GM18519 (cell line): ENCODE results near the gene PBX1.

ENCODE experiments used
- ATAC-seq: cut with Tn5 transposase; IDR thresholded peaks from one replicate; pipeline ENCODE4 v1.9.1; 2021; ENCODE audit warnings: mild to moderate bottlenecking, moderate library complexity; ENCODE audit not compliant: unreplicated experiment, low FRiP score

The PBX1 gene

DNA sequence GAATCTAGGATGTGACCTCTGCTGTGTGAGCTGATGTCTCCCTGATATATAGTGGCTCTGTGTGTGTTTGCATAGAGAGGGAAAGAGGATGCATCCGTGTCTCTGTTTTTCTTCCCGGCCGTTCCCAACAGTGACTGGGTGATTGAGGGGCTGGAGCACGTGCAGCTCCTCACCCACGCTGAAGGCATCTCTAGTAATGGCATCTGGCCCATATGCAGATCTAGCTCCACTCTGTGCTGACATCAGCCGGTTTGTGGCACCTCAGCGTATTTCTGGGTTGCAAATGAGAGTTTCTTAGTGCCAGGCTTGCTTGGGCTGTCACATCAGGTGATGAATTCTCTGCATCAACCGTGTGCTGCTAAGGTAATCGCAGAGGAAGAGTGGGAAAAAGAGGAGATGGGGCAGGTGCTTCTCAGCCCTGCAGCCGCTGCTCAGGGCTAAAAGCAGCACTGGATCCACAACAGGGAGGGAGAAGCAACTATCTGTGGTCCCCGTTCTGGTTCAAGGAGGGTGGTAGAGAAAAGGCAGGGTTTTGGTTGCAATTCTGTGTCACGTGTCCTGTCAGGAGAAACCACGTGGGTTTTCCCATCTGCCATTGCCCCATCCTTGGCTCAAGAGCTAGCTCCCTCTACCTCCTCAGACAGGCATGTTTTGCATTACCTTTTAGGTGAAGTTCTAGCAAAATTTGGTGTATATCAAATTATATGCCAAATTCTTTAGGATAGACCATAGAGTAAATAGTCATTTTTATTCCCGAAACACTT lies 282.9 kb downstream of the PBX1 start:
- ATAC-seq: no peak

DNA sequence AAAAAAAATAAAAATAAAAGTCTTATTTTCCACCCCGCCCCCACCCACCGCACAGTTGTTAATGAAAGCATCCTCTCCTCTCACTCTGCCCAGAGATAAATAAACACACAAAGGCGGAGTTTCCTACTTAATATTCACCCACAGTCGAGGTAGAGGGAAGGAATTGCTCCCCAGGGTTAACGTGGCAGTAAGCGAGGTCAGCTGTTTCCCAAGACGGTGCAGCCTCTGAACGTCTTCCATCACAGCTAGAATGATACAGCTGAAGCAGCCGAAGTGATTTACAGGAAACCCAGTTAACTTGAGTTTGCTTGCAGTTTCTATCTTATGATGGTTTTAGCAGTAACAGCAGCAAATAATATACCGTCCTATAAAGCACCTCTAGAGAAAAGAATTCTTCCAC lies 283.9 kb downstream of the PBX1 start:
- ATAC-seq: no peak

GRCh38 chr1:164843743-164844500 lies 284.9 kb downstream of the PBX1 start:
- no peak for ATAC-seq

- no peak for ATAC-seq
Measured at GRCh38 chr1:164846731-164847691, 288.0 kb downstream of the PBX1 start.

GRCh38 chr1:164853146-164853545 lies 294.2 kb downstream of the PBX1 start:
- ATAC-seq: no peak

GRCh38 chr1:164855716-164856329 lies 296.8 kb downstream of the PBX1 start:
- ATAC-seq: no peak

DNA sequence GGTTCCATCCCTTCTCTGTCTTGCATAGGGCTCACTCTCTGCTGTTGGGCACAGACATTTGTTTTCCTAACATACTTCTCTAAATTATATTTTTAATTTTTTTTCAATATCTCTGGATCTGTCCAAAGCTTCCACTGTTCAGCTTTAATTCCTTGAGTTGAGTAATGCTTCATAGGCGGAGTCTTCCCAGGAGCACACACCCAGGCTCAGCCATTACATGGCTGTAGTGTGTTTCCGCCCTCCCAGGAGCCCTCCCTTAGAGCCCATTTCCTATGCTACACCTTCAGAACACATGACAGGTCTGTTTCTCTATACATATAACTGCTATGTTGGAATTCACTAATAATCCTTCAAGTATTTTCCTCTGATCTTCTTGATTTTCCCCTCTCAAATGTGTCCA lies 297.4 kb downstream of the PBX1 start:
- ATAC-seq: no peak

DNA sequence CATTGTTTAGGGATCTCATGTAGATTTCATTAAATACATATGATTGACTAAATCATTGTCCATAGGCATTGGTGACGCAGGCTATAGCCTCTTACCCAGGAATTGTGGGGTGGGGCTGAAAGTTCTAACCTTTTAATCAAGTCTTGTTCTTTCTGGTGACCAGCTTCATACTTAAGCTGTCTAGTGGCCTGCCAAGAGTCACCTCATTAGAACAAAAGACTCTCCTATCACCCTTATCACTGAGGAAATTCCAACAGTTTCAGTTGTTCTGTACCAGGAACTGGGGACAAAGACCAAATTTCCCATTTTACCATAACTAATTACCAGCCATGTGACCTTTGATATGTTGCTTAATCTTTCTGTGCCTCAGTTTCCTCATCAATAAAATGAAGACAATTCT lies 298.5 kb downstream of the PBX1 start:
- no peak for ATAC-seq

- no peak for ATAC-seq
Measured at GRCh38 chr1:164858096-164858632, 299.2 kb downstream of the PBX1 start.

DNA sequence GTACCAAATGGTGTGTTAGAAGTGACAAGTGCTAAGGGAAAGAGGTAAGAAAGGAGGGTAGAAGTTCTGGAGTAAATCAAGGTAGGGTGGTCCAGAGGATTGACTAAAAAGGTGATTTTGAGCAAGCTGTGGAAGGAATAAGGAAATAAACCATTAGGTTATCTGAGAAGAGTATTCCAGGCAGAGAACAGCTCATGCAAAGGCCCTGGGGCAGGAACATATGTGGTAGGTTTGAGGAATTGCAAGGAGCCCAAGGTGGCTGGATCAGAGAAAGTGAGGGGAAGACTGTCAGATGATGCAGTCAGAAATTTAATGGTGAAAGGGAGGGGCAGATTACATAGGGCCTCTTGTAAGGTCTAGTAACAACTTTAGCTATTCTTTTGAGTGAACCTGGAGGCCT lies 302.6 kb downstream of the PBX1 start:
- no peak for ATAC-seq

GRCh38 chr1:164863056-164863455 lies 304.1 kb downstream of the PBX1 start:
- ATAC-seq: no peak

DNA sequence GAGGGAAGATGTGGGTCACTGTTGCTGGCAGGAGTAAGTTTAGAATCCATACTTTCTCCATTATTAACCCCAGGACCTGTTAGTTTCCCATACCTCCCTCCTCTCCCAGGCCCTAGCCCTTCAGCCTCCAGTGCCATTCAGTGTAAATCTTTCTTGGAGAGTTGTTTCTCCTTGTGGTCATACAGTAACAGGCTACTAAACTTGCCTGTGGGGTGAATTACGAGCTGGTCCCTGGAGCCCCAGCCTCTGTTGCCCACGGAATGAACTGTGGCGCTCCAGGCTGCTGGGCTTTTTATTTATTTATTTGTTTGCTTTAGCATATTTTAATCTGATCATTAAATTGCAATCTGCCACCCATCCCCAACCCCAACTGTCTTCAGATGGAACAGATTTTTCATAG lies 305.2 kb downstream of the PBX1 start:
- no peak for ATAC-seq

- ATAC-seq: no peak
Measured at GRCh38 chr1:164865385-164865784, 306.4 kb downstream of the PBX1 start.

DNA sequence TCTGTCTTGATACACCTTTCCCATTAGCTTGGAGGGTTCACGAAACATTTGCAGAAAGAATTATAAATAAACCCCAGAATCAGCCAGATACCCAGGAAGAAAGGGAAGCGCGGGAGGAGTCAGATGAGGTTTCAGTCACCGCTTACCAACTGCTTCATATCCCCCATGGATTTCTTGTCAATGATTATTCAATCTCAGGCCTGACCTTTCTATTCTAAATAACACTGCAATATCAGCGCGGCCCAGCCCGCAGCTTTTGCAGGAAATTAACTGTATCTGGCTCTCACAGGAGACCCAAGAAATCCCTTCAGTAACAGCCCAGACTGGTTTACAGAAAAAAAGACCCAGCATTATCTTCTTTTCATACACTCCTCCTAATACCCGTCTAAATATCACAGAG lies 308.6 kb downstream of the PBX1 start:
- ATAC-seq: no peak

- no peak for ATAC-seq
Measured at GRCh38 chr1:164868990-164869389, 310.0 kb downstream of the PBX1 start.

DNA sequence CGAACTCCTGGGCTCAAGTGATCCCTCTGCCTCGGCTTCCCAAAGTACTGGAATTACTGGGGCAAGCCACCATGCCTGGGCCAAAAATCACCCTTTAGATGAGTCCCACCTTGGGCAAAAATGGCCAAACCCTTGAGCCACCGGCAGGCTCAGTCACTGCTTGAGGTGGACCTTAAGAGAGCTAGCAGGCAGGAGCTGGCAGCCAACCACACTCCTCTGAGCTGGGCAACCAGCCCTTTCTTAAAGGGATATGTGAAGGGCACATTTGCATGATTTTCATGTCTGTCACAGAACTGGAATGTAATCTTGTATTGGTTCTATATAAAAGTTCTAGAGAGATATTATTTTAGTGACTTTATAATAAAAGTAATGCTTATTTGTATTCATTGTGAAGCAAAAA lies 316.5 kb downstream of the PBX1 start:
- ATAC-seq: no peak

- no peak for ATAC-seq
Measured at GRCh38 chr1:164876398-164877116, 317.6 kb downstream of the PBX1 start.

DNA sequence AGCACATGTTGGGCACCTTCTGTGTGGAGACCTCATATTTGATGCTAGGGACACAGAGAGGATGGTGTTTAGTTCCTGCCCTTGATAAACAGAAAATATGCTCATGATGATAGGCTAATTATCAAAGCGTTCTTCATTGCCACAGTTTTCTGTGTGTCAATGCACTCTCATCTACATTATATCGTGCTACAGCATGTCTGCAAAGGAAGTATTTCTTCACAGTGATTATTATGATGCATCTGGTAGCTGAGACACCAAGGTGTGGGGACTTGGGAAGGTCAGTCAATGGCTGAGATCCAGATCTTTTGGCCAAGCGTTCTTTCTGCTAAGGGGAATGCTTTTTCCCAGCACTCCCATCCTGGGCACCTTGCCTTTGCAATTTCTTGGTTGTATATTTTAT lies 321.2 kb downstream of the PBX1 start:
- no peak for ATAC-seq

DNA sequence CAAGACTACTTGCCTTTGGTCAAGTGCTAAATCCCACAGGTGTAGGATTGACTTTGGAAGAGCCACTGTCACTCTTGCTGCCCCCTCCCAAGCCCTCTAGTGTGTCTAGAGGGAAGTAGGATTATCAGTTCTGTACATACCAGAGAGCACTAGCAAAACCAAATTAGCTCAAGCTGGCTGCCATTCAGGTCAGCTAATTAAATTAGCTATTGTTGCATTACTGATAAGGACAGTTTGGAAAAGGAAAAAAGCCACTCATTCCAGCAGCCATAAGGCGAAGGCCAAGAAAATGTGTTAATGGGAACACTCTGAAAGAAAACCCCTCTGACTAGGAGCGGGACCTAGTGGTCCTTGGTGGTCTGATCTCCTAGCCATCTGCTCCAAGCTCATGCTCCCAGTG lies 321.7 kb downstream of the PBX1 start:
- ATAC-seq: no peak

DNA sequence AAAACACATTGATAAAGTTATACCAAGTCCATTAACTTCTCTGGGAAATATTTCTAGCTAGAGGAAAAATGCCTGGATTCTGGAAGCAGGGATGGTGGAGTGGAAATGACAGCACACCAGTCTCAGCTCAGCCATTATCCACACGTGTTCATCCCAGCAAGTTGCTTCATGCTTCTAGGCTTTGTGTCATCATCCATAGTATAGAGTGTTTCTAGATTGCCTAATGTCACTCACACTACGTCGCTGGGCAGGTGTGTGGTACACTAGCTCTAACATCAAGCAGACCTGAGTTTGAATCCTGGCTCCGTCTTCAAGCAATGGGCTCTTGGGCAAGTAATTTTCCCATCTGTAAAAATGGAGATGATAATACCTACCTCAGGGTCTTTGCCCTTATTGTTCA lies 326.3 kb downstream of the PBX1 start:
- ATAC-seq: no peak
